Caco-2 (cell line): ENCODE measurements around the gene CIT. TPM values are rescaled to one million over a fixed set of nuclear protein-coding genes. Genes with fewer than 3 reads are reported as not detected.
"Not testable (repeated sequence)": the region's sequence is repeated elsewhere in the genome, so short reads cannot be mapped to it uniquely, and the experiment has no call there.

ENCODE experiments used
- BruUV-seq: library from RNA; stranded (reverse); fragments of 400-500 nt; replicated peaks from 2 replicates; lab custom pipeline; 2021; lab: Mats Ljungman, UMichigan
- CTCF ChIA-PET: fragments of 300-600 bp; sonication (Branson Sonifier 250); formaldehyde crosslinking; loops from one replicate; lab custom pipeline; 2022; ENCODE audit warnings: antibody characterized with exemption; lab: Charles Lee
- POLR2A ChIA-PET: fragments of 300-600 bp; sonication (Branson Sonifier 250); formaldehyde crosslinking; loops from one replicate; lab custom pipeline; 2022; ENCODE audit warnings: antibody characterized with exemption; lab: Charles Lee
- DNase-seq, 2 experiments: peaks; one replicate each; pipeline versions ENCODE4 v3.0.0 to v3.0.0-alpha.2; 2020 to 2022
- H3K27me3 ChIP-seq: replicated peaks from 2 replicates; pipeline ENCODE4 v1.6.0; 2011; ENCODE audit warnings: low read length; ENCODE audit not compliant: control insufficient read depth, insufficient read depth
- H3K36me3 ChIP-seq: 2 replicates; pipeline ENCODE4 v1.5.1; 2011; ENCODE audit warnings: low read length; ENCODE audit not compliant: control insufficient read depth, insufficient read depth
- H3K4me1 ChIP-seq: fragments of 250-450 bp; sonication (Bioruptor Pico); 2 replicates; pipeline ENCODE4 v1.5.1; 2020; ENCODE audit warnings: mild to moderate bottlenecking
- H3K4me3 ChIP-seq: 2 replicates; pipeline ENCODE4 v1.5.1; 2011; ENCODE audit warnings: low read depth, mild to moderate bottlenecking, control low read depth, low read length
- H3K9me3 ChIP-seq: fragments of 250-450 bp; sonication (Bioruptor Pico); 2 replicates; pipeline ENCODE4 v1.5.1; 2020; ENCODE audit warnings: mild to moderate bottlenecking, moderate library complexity
- H3K27ac Mint-ChIP-seq: one replicate; pipeline ENCODE4 v1.8.0; 2022; ENCODE audit warnings: mixed read lengths; ENCODE audit not compliant: unreplicated experiment
- H3K27me3 Mint-ChIP-seq: one replicate; pipeline ENCODE4 v1.8.0; 2022; ENCODE audit warnings: mixed read lengths; ENCODE audit not compliant: insufficient read depth, unreplicated experiment
- H3K36me3 Mint-ChIP-seq: one replicate; pipeline ENCODE4 v1.8.0; 2022; ENCODE audit warnings: mild to moderate bottlenecking, mixed read lengths; ENCODE audit not compliant: insufficient read depth, unreplicated experiment
- H3K4me1 Mint-ChIP-seq: one replicate; pipeline ENCODE4 v1.8.0; 2022; ENCODE audit warnings: low read depth, mixed read lengths; ENCODE audit not compliant: unreplicated experiment
- H3K4me3 Mint-ChIP-seq: one replicate; pipeline ENCODE4 v1.8.0; 2022; ENCODE audit warnings: mild to moderate bottlenecking, moderate library complexity, mixed read lengths; ENCODE audit not compliant: unreplicated experiment
- H3K9me3 Mint-ChIP-seq: one replicate; pipeline ENCODE4 v1.8.0; 2022; ENCODE audit warnings: mixed read lengths; ENCODE audit not compliant: unreplicated experiment
- intact Hi-C: fragments of 100-400 bp; cut with micrococcal nuclease; formaldehyde crosslinking; loops from one replicate; pipeline ENCODE4 v1.10.0; 2022; ENCODE audit not compliant: unreplicated experiment
- total RNA-seq: library from RNA; stranded (reverse); gene quantifications from 2 replicates; pipeline ENCODE4 v1.2.3, GENCODE V29; 2022
- TF ChIP-seq, protein P1 (sequence below), 2 experiments: fragments of 200-600 bp in 1 of 2; IDR thresholded peaks; 1 replicate in 1 of 2; 2 replicates in 1 of 2; pipeline versions ENCODE4 v1.5.1 to v1.8.0; 2011 to 2022; ENCODE audit warnings: antibody characterized with exemption in 1 of 2, control low read depth in 1 of 2, inconsistent platforms in 1 of 2, low read depth in 1 of 2, low read length in 1 of 2, mild to moderate bottlenecking in 1 of 2, moderate library complexity in 1 of 2; ENCODE audit not compliant: insufficient read depth in 1 of 2, severe bottlenecking in 1 of 2, unreplicated experiment in 1 of 2

CIT gene
- total RNA-seq, 1 experiment from 2014 or later = 55.9 TPM

DNA sequence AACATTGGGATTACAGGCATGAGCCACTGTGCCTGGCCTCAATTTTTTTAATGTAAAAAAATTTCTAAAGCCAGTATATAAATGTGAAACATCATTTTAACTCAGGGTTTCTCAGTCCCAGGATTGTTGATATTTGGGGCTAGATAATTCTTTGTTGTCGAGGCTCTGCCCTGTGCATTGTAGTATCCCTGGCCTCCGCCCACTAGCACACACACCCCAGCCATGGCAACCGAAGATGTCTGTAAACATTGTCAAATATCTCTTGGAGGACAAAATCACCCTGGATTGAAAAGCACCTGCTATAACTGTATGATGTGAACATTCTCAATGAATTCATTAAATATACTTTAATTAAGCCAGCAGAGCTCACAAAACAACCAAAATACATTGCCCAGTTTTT is 8.4 kb upstream of the CIT start:
- TF ChIP-seq, protein P1, sequence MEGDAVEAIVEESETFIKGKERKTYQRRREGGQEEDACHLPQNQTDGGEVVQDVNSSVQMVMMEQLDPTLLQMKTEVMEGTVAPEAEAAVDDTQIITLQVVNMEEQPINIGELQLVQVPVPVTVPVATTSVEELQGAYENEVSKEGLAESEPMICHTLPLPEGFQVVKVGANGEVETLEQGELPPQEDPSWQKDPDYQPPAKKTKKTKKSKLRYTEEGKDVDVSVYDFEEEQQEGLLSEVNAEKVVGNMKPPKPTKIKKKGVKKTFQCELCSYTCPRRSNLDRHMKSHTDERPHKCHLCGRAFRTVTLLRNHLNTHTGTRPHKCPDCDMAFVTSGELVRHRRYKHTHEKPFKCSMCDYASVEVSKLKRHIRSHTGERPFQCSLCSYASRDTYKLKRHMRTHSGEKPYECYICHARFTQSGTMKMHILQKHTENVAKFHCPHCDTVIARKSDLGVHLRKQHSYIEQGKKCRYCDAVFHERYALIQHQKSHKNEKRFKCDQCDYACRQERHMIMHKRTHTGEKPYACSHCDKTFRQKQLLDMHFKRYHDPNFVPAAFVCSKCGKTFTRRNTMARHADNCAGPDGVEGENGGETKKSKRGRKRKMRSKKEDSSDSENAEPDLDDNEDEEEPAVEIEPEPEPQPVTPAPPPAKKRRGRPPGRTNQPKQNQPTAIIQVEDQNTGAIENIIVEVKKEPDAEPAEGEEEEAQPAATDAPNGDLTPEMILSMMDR (IDR thresholded peaks at IDR 0.05; ENCODE audit: insufficient read depth in 1 of 2, low read depth in 1 of 2, low read length in 1 of 2, severe bottlenecking in 1 of 2, unreplicated experiment in 1 of 2) = no peak
- Histone ChIP-seq H3K4me3 (no peak overlapping the region), H3K9me3 (no peaks in the 10 kb centered on the region), H3K36me3 (no peaks in the 10 kb centered on the region), H3K4me1 (peaks cover 6% of the 10 kb centered on the region), H3K27me3 (no peaks in the 10 kb centered on the region)
- Mint-ChIP-seq H3K36me3 (no peaks in the 10 kb centered on the region), H3K4me1 (peaks cover 17% of the 10 kb centered on the region), H3K27me3 (peaks cover 5% of the 10 kb centered on the region), H3K4me3 (no peak overlapping the region), H3K9me3 (no peaks in the 10 kb centered on the region), H3K27ac (no peak overlapping the region)
- no peak for DNase-seq
- POLR2A ChIA-PET = no interaction called here
- CTCF ChIA-PET = no interaction called here
- no TSS peak for BruUV-seq
- intact Hi-C loops = no loop called here

DNA sequence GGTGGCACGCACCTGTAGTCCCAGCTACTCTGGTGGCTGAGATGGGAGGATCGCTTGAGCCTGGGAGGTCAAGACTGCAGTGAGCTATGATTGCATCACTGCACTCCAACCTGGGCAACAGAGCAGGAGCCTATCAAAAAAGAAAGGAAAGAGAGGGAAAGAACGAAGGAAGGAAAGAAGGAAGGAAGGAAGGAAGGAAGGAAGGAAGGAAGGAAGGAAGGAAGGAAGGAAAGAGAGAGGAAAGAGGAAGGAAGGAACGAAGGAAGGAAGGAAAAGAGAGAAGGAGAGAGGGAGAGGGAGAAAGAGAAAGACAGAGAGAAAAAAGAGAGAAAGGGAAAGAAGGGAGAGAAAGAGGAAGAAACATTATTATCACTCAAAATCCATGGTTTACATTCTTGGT is 6.7 kb upstream of the CIT start:
- peaks cover 17% of the 10 kb centered on the region for H3K4me1 Mint-ChIP-seq
- H3K27me3 Mint-ChIP-seq, H3K9me3 ChIP-seq, CTCF ChIA-PET, H3K9me3 Mint-ChIP-seq, POLR2A ChIA-PET, DNase-seq, BruUV-seq, H3K4me1 ChIP-seq, H3K36me3 Mint-ChIP-seq, H3K4me3 ChIP-seq, H3K36me3 ChIP-seq, H3K4me3 Mint-ChIP-seq, H3K27me3 ChIP-seq, H3K27ac Mint-ChIP-seq, intact Hi-C loops: not testable (repeated sequence)

DNA sequence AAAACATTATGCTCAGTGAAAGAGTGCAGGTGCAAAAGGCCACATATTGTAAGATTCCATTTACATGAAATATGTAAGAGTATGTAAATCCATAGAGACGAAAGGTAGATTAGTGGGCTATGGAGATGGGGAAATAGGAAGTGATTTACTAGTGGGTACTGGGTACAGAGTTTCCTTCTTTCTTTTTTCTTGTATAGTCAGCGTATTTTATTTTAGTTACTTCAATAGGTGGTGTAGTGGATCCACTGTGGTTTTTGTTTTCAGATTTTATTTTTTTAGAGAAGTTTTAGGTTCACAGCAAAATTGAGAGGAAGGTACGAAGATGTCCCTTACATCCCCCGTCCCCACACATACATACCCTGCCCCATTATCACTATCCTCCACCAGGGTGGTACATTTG is 6.1 kb upstream of the CIT start:
- H3K4me3 ChIP-seq = no peak overlapping the region
- CTCF ChIA-PET = no interaction called here
- no peaks in the 10 kb centered on the region for H3K4me1 ChIP-seq
- H3K27me3 ChIP-seq = no peaks in the 10 kb centered on the region
- H3K9me3 Mint-ChIP-seq = no peaks in the 10 kb centered on the region
- TF ChIP-seq, protein P1 (IDR thresholded peaks at IDR 0.05; ENCODE audit: insufficient read depth in 1 of 2, low read depth in 1 of 2, low read length in 1 of 2, severe bottlenecking in 1 of 2, unreplicated experiment in 1 of 2) = no peak
- no peak overlapping the region for H3K4me3 Mint-ChIP-seq
- no peaks in the 10 kb centered on the region for H3K9me3 ChIP-seq
- DNase-seq = no peak
- no peaks in the 10 kb centered on the region for H3K36me3 ChIP-seq
- H3K4me1 Mint-ChIP-seq = peaks cover 17% of the 10 kb centered on the region
- no peak overlapping the region for H3K27ac Mint-ChIP-seq
- H3K36me3 Mint-ChIP-seq = no peaks in the 10 kb centered on the region
- intact Hi-C loops = no loop called here
- H3K27me3 Mint-ChIP-seq = peaks cover 5% of the 10 kb centered on the region
- BruUV-seq = no TSS peak
- POLR2A ChIA-PET = no interaction called here

DNA sequence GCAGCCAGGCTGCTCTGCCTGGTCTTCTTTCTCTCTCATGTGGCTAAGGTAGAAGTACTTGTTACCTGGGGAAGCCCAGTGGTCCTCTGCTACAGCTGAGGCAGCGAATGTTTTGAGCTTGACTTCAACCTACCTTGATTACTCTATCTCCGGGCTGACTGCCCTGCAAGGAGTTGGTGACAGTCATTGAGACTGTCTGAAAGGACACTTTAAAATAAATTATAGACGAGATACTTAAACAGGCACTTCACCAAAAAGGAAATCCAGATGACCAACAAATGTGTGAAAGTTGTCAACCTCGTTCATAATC is 474 bp upstream of the CIT start:
- peaks cover 3% of the 10 kb centered on the region for H3K27me3 Mint-ChIP-seq

More for the DNA sequence above, 474 bp upstream of the CIT start:
- H3K4me3 Mint-ChIP-seq = peak overlapping the region; percentile 91
- ChIA-PET POLR2A (interaction anchor here (0.5 kb wide), 1 partner anchor 1614 kb away, joined by 3 read pairs; no protein-coding TSS in a partner anchor), CTCF (no interaction called here)
- Histone ChIP-seq H3K27me3 (no peaks in the 10 kb centered on the region), H3K4me1 (no peaks in the 10 kb centered on the region), H3K9me3 (no peaks in the 10 kb centered on the region), H3K4me3 (peak overlapping the region; percentile 98), H3K36me3 (no peaks in the 10 kb centered on the region)
- TF ChIP-seq, protein P1 (IDR thresholded peaks at IDR 0.05; ENCODE audit: insufficient read depth in 1 of 2, low read depth in 1 of 2, low read length in 1 of 2, severe bottlenecking in 1 of 2, unreplicated experiment in 1 of 2) = no peak
- no TSS peak for BruUV-seq
- no peak for DNase-seq
- peaks cover 13% of the 10 kb centered on the region for H3K36me3 Mint-ChIP-seq
- peaks cover 13% of the 10 kb centered on the region for H3K4me1 Mint-ChIP-seq
- peak overlapping the region; percentile 82 for H3K27ac Mint-ChIP-seq
- no peaks in the 10 kb centered on the region for H3K9me3 Mint-ChIP-seq
- intact Hi-C loops = loop anchor here (1.0 kb wide), 2 partner anchors 25 to 210 kb away; no protein-coding TSS in a partner anchor
